IPS DF 6.9 (cell line): Measurements from ENCODE around the gene CHRM3.
"Not testable (repeated sequence)": the region's sequence is repeated elsewhere in the genome, so short reads cannot be mapped to it uniquely, and the experiment has no call there.

ENCODE experiments used
- DNase-seq: peaks from one replicate; pipeline ENCODE4 v3.0.0-alpha.2; 2013; ENCODE audit warnings: low read depth, low spot score
- H3K27ac ChIP-seq: one replicate; pipeline ENCODE4 v1.5.1; 2013; ENCODE audit warnings: low read length, control low read depth
- H3K27me3 ChIP-seq: 2 replicates; pipeline ENCODE4 v1.6.1; 2013; ENCODE audit warnings: mild to moderate bottlenecking, low read length; ENCODE audit not compliant: control insufficient read depth, insufficient read depth
- H3K36me3 ChIP-seq: 2 replicates; pipeline ENCODE4 v1.6.1; 2013; ENCODE audit warnings: low read length; ENCODE audit not compliant: control insufficient read depth, insufficient read depth
- H3K4me1 ChIP-seq: 2 replicates; pipeline ENCODE4 v1.6.1; 2013; ENCODE audit warnings: low read length; ENCODE audit not compliant: control insufficient read depth, insufficient read depth
- H3K4me3 ChIP-seq: 2 replicates; pipeline ENCODE4 v1.5.1; 2013; ENCODE audit warnings: mild to moderate bottlenecking, low read length
- H3K9me3 ChIP-seq: 2 replicates; pipeline ENCODE4 v1.6.1; 2013; ENCODE audit warnings: low read length, inconsistent platforms; ENCODE audit not compliant: control insufficient read depth, insufficient read depth
- WGBS: extraction: QIAGEN DNeasy Blood & Tissue Kit; methylation state at CpG from one replicate; pipeline ENCODE4 v1.1.7; 2013; ENCODE audit warnings: mixed read lengths, missing lambda C conversion rate; ENCODE audit not compliant: insufficient read length, insufficient coverage; 5-methylcytosine and 5-hydroxymethylcytosine counted together

The CHRM3 gene

DNA sequence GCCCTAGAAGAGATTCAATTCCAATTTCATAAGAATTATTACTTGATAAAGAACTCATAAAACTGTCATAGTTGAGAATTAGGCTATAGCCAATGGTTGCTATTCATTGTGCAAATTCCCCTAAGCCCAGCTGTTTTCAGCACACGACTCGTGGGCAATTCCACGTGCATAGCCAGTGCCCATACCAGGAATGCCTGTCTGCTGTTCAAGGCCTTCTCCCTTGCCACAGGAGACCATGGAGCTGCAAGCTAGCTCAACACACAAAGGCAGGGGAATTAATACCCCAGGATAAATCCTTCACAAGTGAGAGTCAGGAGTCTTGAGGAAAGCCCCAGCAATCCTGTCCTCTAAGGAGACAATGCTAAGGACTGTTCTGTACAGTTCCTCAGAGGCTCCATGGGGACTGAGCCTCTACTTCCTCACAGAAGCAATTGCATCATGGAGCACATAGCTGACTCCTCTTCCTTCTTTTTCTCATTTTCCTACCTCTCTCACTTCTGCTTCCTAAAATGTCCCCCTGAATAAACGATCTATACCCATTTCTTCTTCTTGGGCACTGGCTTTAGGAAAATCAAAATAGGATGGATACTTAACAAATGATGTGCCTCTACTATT lies 19.1 kb upstream of the CHRM3 start:
- no CpG with 5 or more reads among the region's 4 CpGs for WGBS

DNA sequence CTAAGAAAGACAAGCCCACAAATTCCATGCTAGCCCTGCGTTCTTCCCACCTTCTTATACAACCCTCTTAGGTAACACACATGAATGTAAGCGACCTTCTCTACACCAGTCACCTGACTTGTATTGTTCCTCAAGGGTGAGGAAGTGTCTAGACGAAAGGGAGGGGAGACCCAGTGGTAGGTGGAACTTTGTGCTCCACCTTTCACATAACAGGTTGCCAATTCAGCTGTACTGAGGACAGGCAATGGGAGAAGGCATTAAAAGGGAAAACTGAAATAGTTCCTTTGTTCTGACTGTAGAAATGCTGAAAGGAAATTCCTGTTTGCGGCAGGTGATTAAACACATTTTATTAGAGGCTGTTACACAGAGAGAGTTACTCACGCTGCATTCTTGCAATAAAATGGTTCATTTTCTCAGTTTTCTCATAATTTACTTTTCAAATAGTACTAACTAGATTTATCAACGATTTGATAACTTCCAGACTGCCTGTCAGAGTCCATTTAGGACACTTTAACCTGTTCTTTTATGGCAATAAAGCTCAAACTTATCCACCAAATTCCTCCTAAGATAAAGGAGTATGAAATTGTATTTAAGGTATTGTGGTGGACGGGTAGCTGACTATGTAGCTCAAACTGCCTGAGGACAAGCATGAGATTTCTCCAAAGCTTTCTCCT lies 17.8 kb upstream of the CHRM3 start:
- Histone ChIP-seq H3K4me3 (no peak overlapping the region), H3K4me1 (no peaks in the 10 kb centered on the region), H3K36me3 (no peaks in the 10 kb centered on the region; the same call in 1 of the 2 replicates), H3K27ac (no peak overlapping the region), H3K9me3 (no peaks in the 10 kb centered on the region), H3K27me3 (no peaks in the 10 kb centered on the region)
- WGBS = no CpG with 5 or more reads among the region's 7 CpGs
- DNase-seq = no peak

More for the DNA sequence above, 19.1 kb upstream of the CHRM3 start:
- no peak for DNase-seq
- no peaks in the 10 kb centered on the region for H3K9me3 ChIP-seq
- no peak overlapping the region for H3K4me3 ChIP-seq
- no peaks in the 10 kb centered on the region for H3K27me3 ChIP-seq
- H3K36me3 ChIP-seq = no peaks in the 10 kb centered on the region; the same call in 1 of the 2 replicates
- H3K27ac ChIP-seq = no peak overlapping the region
- H3K4me1 ChIP-seq = no peaks in the 10 kb centered on the region

DNA sequence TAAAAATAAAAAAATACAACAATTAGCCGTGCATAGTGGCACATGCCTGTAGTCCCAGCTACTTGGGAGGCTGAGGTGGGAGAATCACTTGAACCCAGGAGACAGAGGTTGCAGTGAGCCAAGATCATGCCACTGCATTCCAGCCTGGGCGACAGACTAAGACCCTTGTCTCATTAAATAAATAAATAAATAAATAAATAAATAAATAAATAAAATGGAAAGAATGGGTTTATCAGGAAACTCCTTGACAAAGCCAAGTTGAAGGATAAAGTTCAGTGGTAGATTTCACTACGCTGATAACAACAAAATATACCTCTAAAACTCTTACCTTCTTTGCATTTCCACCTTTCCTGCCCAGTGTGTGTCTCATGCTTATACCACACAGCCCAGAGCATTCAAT lies 15.5 kb upstream of the CHRM3 start:
- WGBS = no CpG with 5 or more reads among the region's 3 CpGs

DNA sequence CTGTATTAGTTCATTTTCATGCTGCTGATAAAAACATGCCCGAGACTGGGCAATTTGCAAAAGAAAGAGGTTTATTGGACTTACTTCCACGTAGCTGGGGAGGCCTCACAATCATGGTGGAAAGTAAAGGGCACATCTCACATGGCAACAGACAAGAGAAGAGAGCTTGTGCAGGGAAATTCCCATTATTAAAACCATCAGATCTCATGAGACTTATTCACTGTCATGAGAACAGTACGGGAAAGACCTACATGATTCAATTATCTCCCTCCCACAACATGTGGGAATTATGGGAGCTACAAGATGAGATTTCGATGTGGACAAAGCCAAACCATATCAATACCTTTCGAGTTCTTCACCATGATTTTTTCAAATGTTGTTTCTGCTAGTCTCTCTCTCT lies 3.7 kb upstream of the CHRM3 start:
- H3K4me3 ChIP-seq = no peak overlapping the region
- no peak overlapping the region for H3K27ac ChIP-seq
- H3K27me3 ChIP-seq = peaks cover 9% of the 10 kb centered on the region; the same call in 1 of the 2 replicates
- no peaks in the 10 kb centered on the region for H3K4me1 ChIP-seq
- no peaks in the 10 kb centered on the region for H3K9me3 ChIP-seq
- no peak for DNase-seq
- WGBS = no CpG with 5 or more reads among the region's 5 CpGs
- H3K36me3 ChIP-seq = no peaks in the 10 kb centered on the region

More for the DNA sequence above, 15.5 kb upstream of the CHRM3 start:
- not testable (repeated sequence) for H3K4me1 ChIP-seq, H3K27ac ChIP-seq, H3K36me3 ChIP-seq, H3K9me3 ChIP-seq, DNase-seq, H3K4me3 ChIP-seq, H3K27me3 ChIP-seq

DNA sequence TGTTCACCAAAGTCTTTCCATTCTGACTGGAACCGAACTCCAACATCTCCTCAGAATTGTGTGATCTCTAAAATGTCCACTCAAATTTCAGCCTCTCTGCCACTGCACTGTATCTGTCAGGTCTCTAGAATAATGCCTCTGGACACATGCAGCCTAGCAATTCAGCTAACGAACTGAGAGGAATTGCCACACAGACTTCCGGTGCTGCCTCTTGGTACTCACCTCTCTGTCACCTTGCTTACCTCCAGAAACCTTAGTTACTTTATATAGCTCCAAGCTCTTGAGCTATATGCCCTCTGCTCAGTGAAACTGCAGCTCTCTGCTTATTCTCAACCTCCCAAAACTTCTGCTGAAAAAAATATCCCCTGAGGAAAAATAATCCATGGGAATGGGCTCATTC lies 2.7 kb upstream of the CHRM3 start:
- DNase-seq = no peak
- whole genome bisulfite sequencing = no CpG with 5 or more reads among the region's 3 CpGs

DNA sequence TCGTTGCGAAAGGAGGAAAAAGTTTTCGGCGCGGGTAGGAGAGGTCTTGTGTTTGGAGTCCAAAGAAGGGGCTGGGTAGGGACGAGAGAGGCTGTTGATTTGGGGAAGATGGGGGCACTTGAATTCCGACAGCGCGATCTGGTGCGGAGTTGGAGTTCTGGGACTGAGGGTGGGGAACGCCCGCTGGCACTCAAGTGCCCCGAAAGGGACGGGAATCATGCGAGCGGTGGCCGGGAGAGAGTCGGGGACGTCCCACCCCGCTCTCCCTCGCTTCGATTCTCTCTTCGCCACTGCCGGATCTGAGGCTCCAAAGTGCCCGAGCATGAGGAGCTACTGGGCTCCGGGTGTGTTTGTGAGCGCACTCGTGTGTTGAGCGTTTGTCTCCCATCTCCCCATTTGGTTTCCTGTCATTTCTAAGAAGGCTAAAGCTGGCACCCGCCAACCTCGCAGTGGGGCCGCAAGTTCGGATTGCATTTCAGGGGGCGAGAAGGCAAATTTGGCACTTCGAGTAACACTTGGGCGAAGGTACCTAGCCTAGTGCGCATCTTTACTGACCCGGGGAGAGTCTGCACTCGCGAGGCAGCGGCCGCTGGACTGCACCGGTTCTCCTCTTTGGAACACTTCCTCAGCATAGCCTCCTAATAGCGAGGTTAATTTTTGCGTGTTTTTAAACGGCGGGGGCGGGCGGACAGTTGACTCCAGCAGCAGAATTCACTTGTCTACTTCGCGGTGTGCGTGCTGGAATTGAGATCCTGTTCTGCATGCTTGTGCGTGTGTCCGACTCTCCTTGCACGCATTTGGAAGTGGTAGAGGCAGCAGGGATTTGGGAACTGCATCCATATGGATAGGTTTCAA lies 1.2 kb downstream of the CHRM3 start:
- Histone ChIP-seq H3K4me3 (peak overlapping the region; percentile 62; the same call in 1 of the 2 replicates), H3K27ac (no peak overlapping the region), H3K4me1 (no peaks in the 10 kb centered on the region), H3K9me3 (no peaks in the 10 kb centered on the region), H3K27me3 (peaks cover 17% of the 10 kb centered on the region), H3K36me3 (no peaks in the 10 kb centered on the region)
- no CpG with 5 or more reads among the region's 55 CpGs for WGBS
- no peak for DNase-seq

More for the DNA sequence above, 2.7 kb upstream of the CHRM3 start:
- Histone ChIP-seq H3K36me3 (no peaks in the 10 kb centered on the region), H3K4me3 (no peak overlapping the region), H3K27me3 (peaks cover 17% of the 10 kb centered on the region), H3K27ac (no peak overlapping the region), H3K4me1 (no peaks in the 10 kb centered on the region), H3K9me3 (no peaks in the 10 kb centered on the region)

DNA sequence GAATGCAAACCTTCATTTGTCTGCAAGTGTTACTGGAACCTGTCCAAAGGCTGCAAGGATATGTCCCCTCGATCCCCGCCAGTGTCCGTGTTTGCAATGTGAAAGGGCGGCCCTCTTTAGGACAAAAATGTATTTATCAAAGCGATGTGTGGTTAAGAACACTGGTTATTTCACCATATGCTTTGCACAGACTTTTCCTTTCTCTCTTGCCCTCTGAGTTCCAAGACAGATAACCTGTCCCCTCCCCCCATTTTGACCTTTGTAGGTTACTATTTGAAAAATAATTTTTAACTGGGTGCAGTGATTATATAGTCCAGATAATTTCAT lies 1.8 kb downstream of the CHRM3 start:
- no CpG with 5 or more reads among the region's 5 CpGs for WGBS

DNA sequence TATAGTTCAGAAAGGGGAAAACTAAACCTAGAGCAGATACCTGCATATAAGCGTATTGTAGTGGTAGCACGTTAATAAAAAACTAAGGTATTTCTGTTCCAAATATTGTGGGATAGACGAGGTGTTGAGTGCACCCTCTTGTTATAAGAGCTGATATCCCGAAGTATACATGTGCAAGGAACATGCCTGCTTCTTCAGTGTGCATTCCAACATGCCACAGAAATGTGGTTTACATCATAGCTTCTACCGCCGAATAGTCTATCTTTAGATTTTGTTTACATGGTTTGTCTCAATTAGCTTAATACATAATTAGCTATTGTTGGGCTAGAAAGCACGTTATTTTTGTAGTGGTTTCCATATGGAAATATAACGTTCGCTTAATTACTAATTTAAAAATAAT lies 2.2 kb downstream of the CHRM3 start:
- Histone ChIP-seq H3K27me3 (peaks cover 17% of the 10 kb centered on the region), H3K27ac (no peak overlapping the region)
- no CpG with 5 or more reads among the region's 9 CpGs for WGBS

More for the DNA sequence above, 1.8 kb downstream of the CHRM3 start:
- Histone ChIP-seq H3K27me3 (peaks cover 17% of the 10 kb centered on the region), H3K36me3 (no peaks in the 10 kb centered on the region), H3K27ac (no peak overlapping the region), H3K4me1 (no peaks in the 10 kb centered on the region), H3K9me3 (no peaks in the 10 kb centered on the region), H3K4me3 (no peak overlapping the region)
- no peak for DNase-seq

DNA sequence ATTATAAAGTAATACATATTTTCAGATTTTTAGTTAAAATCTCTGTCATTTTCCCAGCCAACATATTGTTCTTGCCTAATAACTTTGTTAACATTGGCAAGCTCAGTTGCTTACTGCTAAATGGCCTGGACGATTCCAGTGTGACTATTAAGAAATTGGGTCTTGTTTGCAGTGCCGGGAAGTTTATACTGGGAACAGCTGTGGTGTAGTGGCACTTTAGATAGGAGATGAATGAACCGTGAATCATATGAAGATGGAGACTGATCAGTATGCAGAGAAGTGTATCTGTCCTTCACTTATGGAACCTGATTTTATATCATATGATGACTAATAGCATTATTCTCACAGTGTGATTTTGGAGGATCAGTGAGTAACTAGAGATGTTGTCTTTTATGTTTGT lies 3.3 kb downstream of the CHRM3 start:
- H3K36me3 ChIP-seq = no peaks in the 10 kb centered on the region
- H3K9me3 ChIP-seq = no peaks in the 10 kb centered on the region
- H3K27ac ChIP-seq = no peak overlapping the region
- H3K27me3 ChIP-seq = peaks cover 17% of the 10 kb centered on the region
- DNase-seq = no peak
- H3K4me1 ChIP-seq = no peaks in the 10 kb centered on the region
- no peak overlapping the region for H3K4me3 ChIP-seq
- no CpG with 5 or more reads among the region's 3 CpGs for WGBS

More for the DNA sequence above, 2.2 kb downstream of the CHRM3 start:
- Histone ChIP-seq H3K9me3 (no peaks in the 10 kb centered on the region), H3K36me3 (no peaks in the 10 kb centered on the region), H3K4me3 (no peak overlapping the region), H3K4me1 (no peaks in the 10 kb centered on the region)
- no peak for DNase-seq

DNA sequence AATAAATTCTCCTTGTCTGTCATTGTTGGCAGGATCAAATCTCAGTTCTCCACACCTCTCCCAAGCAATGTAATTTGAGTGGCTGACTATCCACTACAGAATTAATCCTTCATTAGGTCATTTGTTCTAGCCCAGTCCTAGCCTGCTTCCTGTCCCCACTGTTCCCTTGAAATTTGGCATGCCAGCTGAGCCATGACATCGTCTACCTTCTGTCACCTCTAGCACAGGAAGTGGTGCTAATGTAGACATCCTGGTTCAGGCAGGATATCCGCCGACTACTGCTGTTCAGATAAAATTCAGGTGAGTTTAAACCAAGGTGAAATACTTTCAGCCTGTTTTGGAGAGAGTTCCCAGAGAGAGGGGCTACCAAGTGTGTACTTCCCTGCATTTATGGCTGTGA lies 5.9 kb downstream of the CHRM3 start:
- Histone ChIP-seq H3K36me3 (no peaks in the 10 kb centered on the region), H3K27ac (no peak overlapping the region)

More for the DNA sequence above, 5.9 kb downstream of the CHRM3 start:
- H3K4me3 ChIP-seq = no peak overlapping the region
- WGBS = no CpG with 5 or more reads among the region's 3 CpGs
- H3K4me1 ChIP-seq = no peaks in the 10 kb centered on the region
- DNase-seq = no peak
- H3K9me3 ChIP-seq = no peaks in the 10 kb centered on the region
- H3K27me3 ChIP-seq = peaks cover 11% of the 10 kb centered on the region
